Inferior parietal cortex (tissue), 1 donor: ENCODE results near the gene PACRG.

Experiments used
- DNase-seq: peaks from one replicate; pipeline ENCODE4 v3.0.0-alpha.2; 2016; ENCODE audit errors: extremely low spot score

PACRG gene

GRCh38 chr6:162710419-162710818, 17.4 kb upstream of the PACRG start:
- DNase-seq: no peak

DNA sequence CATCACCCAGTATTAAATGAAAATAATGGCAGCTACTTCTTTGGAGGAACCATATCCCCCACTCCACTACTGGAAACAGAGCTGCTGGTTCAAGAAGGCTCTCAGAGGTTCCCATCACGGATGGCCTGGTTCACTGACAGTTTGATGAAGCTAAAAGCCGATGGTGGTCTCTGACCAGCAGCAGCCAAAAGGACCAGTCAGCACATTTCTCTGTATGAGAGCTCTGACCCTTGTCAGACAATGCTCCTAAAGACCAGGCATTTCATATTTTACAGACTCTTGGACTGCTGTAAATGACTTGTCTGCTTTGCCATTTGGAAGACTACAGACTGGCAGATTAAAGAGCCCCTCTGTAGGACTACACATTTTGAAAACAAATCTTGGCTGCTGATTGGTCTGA, 16.8 kb upstream of the PACRG start:
- no peak for DNase-seq

- no peak for DNase-seq
Measured at GRCh38 chr6:162711376-162711775, 16.4 kb upstream of the PACRG start.

DNA sequence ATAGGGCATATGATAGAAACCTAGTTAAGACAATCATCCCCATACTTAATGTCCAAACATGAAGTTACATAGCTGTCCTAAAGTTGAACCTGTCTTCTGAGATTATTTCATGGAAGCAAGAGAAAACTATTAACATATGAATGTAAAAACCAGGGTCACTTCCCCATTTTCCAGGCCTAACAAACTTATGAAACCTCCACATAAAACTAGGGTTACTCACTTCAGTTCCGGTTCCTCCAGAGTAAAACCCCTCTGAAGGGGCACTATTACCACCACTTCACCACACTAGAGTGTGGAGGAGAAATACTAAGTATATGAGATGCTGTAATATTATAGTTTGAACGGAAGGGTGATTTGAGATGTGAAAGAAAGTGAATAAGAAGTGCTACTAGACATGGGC, 15.1 kb upstream of the PACRG start:
- DNase-seq: no peak

DNA sequence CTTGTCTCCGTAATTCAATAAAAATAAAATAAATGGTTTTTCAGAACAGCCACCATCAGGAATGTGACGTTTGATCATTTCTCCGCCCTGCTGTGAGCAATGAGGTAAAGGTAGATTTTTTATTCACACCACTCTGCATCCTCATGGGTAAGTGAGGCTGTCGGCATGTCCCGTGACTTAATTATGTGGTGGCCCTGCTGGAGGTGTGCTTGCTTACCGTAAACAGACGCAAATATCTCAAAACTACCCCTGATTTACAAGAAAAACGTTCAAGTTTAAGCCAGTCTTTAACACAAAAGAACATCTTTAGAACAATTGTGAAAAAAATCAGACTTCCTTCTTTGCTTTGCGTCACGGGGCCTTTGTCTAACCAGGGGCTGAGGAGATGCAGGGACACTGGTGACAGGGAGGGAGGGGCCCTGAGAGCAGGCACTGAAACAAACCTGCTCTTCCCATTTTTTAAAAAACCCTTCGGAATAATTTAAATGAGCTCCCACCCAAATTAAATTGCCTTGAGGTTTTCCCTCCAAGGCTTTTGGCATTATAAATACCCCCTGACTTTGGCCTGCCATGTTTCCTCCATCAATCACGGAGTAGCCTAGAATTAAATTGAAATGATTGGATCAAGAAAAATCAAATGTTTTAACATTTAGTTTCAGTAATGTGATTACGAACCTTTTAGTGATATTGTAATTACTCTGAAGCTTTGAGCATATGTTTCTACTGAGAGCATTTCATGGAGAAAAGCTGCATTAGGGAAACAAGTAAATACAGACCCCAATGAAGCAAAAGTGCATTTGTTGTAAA, 13.6 kb upstream of the PACRG start:
- DNase-seq: no peak

DNA sequence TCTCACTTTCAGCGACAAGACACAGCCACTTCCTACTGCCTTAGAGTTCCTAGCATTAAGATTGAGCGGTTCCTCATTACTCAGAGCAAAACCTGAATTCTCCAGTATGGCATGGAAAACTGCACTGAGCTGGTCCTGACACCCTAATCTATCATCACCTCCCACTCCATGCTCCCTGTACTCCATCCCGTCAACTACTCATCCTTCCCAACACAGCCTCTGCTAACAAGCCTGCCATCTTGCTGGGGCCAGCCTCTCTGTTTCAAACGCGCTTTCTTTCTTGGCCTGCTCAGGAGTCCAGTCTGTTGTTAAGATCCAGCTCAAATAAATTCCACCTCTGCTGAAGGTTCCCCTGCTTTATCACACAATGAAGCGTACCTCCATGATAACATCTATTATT, 12.2 kb upstream of the PACRG start:
- no peak for DNase-seq

- DNase-seq: no peak
Measured at GRCh38 chr6:162719528-162719927, 8.2 kb upstream of the PACRG start.

GRCh38 chr6:162721404-162721687, 6.4 kb upstream of the PACRG start:
- DNase-seq: no peak

DNA sequence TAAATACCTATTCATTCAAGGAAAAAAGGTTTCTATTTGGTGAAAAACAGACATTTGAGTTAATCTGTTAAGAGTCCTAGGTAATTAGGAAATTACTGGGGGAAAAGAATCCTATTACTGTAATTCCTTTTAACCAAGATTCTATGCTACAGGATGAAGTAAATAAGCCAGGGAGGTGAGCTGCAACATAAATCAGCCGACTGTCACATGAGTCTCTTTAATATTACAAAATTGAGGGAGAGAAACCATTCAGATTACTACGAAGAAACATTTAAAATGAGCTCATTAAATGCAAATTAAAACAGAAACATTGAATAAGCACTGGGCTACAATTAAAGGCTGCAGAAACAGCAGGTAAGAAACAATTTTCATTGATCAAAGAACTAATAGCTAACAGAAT, 5.5 kb upstream of the PACRG start:
- no peak for DNase-seq

- DNase-seq: no peak
Measured at GRCh38 chr6:162722633-162723032, 5.1 kb upstream of the PACRG start.

GRCh38 chr6:162726947-162727321, 840 bp upstream of the PACRG start:
- DNase-seq: no peak

- DNase-seq: peak; percentile 49
Measured at GRCh38 chr6:162728197-162728596, 423 bp downstream of the PACRG start.

GRCh38 chr6:162728706-162729105, 932 bp downstream of the PACRG start:
- peak; percentile 15 for DNase-seq

DNA sequence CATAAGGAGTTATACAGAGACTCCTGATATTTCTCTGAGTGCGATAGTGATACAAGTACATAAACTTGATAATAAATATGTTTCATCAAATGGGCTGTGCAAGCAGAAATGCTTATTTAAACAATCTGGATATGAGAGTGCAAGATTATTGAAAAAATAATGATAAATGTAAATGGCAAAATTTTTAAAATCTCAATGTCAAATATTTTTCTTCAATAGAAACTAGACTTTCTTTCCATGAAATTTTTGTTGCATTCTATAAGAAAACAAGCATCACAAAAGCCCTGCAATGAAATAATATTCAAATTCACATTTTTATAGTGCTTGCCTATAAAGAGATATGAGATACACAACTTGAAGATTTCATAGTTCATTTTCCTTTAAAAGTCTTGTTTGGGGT, 2.7 kb downstream of the PACRG start:
- DNase-seq: no peak

DNA sequence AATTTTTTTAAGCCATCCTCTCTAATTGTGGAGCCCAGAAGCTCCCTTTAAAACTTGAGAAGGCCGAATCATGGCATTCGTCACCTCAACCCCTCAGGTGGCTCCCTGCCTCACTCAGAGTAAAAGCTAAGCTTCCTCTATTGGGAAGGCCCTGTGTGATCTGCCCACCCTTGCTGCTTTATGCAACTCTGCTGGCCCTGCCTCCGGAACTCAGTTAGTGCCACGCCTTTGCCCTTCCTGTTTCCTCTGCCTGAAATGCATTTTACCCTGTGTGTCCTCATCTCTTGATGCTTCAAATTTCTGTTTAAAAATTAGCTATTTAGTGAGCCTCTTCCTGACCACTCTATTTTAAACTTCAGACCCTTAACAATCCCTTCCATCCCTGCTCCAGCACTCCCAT, 5.7 kb downstream of the PACRG start:
- no peak for DNase-seq

DNA sequence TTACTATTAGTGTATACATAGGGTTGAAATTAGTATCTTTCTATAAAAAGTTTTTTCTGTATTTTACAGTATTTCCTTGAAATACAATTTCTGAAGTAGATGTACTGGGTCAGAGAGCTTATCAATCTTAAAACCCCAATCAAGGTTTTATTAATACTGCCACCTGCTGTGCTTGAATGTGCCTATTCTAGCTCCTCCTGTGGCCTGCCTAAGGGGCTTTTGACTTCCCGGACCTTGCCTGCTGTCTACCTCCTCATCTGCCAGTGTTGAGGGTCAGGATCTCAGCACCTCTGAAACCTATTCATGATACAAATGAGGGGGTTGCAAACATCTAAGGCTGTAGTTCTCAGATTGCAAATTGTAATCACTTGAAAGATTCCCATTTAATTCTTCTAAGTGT, 9.2 kb downstream of the PACRG start:
- no peak for DNase-seq

- DNase-seq: no peak
Measured at GRCh38 chr6:162750776-162751175, 23.0 kb downstream of the PACRG start.

- DNase-seq: no peak
Measured at GRCh38 chr6:162751211-162751859, 23.6 kb downstream of the PACRG start.

- DNase-seq: no peak
Measured at GRCh38 chr6:162753775-162754174, 26.0 kb downstream of the PACRG start.

DNA sequence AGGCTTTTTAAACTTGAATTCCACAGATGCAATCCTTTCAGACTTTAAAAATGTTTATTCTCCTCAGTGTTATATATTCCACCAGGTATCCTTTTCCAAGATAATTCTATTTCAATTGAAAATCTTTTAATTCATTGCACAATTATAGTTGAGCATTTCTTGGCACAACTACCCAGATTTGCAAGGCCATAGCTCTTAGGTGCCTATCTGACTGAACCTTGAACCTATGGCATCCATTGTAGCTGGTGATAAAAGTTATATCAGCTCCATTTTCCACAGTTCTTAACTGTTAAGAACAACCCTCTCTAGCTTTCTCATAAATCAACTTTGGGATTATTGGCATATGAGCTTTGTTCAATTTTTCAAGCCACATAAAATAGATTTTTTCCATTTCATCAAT, 42.4 kb downstream of the PACRG start:
- DNase-seq: no peak

- DNase-seq: no peak
Measured at GRCh38 chr6:162770955-162771354, 43.2 kb downstream of the PACRG start.

DNA sequence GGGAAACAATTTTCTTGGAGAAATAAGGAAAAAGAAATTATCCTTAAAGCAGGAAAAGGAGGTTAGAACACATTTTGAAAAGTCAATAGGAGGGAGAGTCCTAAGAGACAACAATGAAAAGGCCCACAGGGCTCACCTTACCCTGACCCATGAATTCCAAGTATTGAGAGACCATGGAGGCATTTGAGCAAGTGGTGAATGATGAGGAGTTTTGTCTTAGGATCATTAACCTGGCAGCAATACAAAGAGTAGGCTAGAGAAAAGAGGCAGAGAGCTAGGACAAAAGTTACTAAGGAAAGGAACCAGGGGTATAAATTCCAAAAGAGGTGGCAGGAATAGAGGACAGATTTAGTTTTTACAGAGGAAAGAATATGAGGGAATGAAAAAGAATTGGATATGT, 44.7 kb downstream of the PACRG start:
- DNase-seq: no peak

DNA sequence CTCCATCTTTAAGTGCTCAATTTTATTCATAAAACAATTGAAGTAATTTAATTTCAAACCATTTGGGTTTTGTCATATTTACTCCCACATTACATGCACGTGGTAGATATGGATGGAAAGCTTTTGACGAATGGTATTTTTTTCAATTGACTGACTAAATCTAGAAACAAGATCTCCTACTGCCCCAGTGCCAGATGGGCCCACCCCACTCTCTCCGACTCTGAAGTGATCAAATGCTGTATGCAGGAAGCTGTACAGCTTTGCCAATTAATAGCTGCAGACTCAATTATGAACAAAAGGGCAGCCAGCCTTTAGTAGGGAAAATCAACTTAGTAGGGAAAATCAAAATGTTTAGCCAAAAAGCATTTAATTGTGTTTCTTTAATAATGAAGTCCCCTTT, 46.2 kb downstream of the PACRG start:
- no peak for DNase-seq

GRCh38 chr6:162777091-162777490, 49.3 kb downstream of the PACRG start:
- DNase-seq: no peak
